HepG2 (cell line): Measurements from ENCODE around the gene METTL16. TPM values are rescaled to one million over a fixed set of nuclear protein-coding genes. Genes with fewer than 3 reads are reported as not detected.

Experiments
- ATAC-seq: fragments of 200-7000 bp; cut with Tn5 transposase; 3 replicates; pipeline ENCODE4 v1.9.1; 2020; ENCODE audit warnings: mild to moderate bottlenecking, moderate library complexity
- BruUV-seq: library from RNA; stranded (reverse); fragments of 400-500 nt; replicated peaks from 2 replicates; lab custom pipeline; 2021; lab: Mats Ljungman, UMichigan
- CTCF ChIA-PET: fragments of 300-600 bp; formaldehyde crosslinking; extraction: SDS; loops from one replicate; lab custom pipeline; 2021; ENCODE audit warnings: low total read pairs, inconsistent platforms, low intra/inter-chr PET ratio; lab: Yijun Ruan, JAX
- POLR2A ChIA-PET: fragments of 350-600 bp; sonication (Branson Sonifier 250); formaldehyde crosslinking; loops from one replicate; lab custom pipeline; 2020; ENCODE audit warnings: antibody characterized with exemption, inconsistent platforms; lab: Yijun Ruan, JAX
- DNase-seq: peaks from one replicate; pipeline ENCODE4 v3.0.0-alpha.2; 2015; ENCODE audit warnings: low spot score
- FAIRE-seq: peaks from 3 replicates; lab custom pipeline; 2011; peaks lifted over from hg19 to GRCh38; lab: Jason Lieb, UNC
- H2AFZ ChIP-seq: one replicate; pipeline ENCODE4 v1.6.1; 2011; ENCODE audit warnings: low read length, inconsistent platforms
- H3K27ac ChIP-seq: fragments of 300-600 bp; 3 replicates; pipeline ENCODE4 v1.8.0; 2011; ENCODE audit warnings: mixed run types, mild to moderate bottlenecking, mixed read lengths, low read length, inconsistent platforms; ENCODE audit not compliant: insufficient read depth; ENCODE audit errors: extremely low read length
- H3K27me3 ChIP-seq, 2 experiments: fragments of 200-600 bp in 1 of 2; 2 replicates in 1 of 2; 3 replicates in 1 of 2; pipeline versions ENCODE4 v1.6.0 to v1.8.0; 2011; ENCODE audit warnings: low read length in 2 of 2, mild to moderate bottlenecking in 2 of 2, moderate library complexity in 2 of 2, inconsistent platforms in 1 of 2; ENCODE audit not compliant: insufficient read depth in 2 of 2, control insufficient read depth in 1 of 2
- H3K36me3 ChIP-seq, 2 experiments: fragments of 200-600 bp in 1 of 2; replicated peaks in 1 of 2; 2 replicates in 1 of 2; 3 replicates in 1 of 2; pipeline versions ENCODE4 v1.5.1 to v1.8.0; 2011; ENCODE audit warnings: low read length in 2 of 2, inconsistent platforms in 1 of 2; ENCODE audit not compliant: insufficient read depth in 2 of 2, control insufficient read depth in 1 of 2
- H3K4me1 ChIP-seq: 2 replicates; pipeline ENCODE4 v1.5.1; 2012; ENCODE audit warnings: low read length, inconsistent platforms; ENCODE audit not compliant: insufficient read depth
- H3K4me2 ChIP-seq: 2 replicates; pipeline ENCODE4 v1.6.0; 2011; ENCODE audit warnings: low read depth, low read length, inconsistent platforms
- H3K4me3 ChIP-seq, 3 experiments: fragments of 200-600 bp in 1 of 3; sonication (generic), shearing (Covaris generic) in 1 of 3; replicated peaks in 1 of 3; 2 replicates each; pipeline ENCODE4 v1.5.1; 2011 to 2016; ENCODE audit warnings: low read length in 3 of 3, inconsistent platforms in 2 of 3, low read depth in 2 of 3, mild to moderate bottlenecking in 2 of 3, control low read depth in 1 of 3, mixed read lengths in 1 of 3; ENCODE audit not compliant: insufficient read depth in 1 of 3
- H3K79me2 ChIP-seq: one replicate; pipeline ENCODE4 v1.6.1; 2011; ENCODE audit warnings: low read length, inconsistent platforms; ENCODE audit not compliant: insufficient read depth
- H3K9ac ChIP-seq: 2 replicates; pipeline ENCODE4 v1.6.0; 2011; ENCODE audit warnings: mild to moderate bottlenecking, low read depth, low read length, inconsistent platforms; ENCODE audit not compliant: insufficient read depth
- H3K9me3 ChIP-seq: 2 replicates; pipeline ENCODE4 v1.5.1; 2012; ENCODE audit warnings: mild to moderate bottlenecking, low read length
- H4K20me1 ChIP-seq: 2 replicates; pipeline ENCODE4 v1.6.0; 2011; ENCODE audit warnings: inconsistent platforms, mild to moderate bottlenecking, low read length, moderate library complexity; ENCODE audit not compliant: insufficient read depth
- CREB3 ChIP-seq: sonication (generic); formaldehyde crosslinking; IDR thresholded peaks from 2 replicates; pipeline ENCODE4 v1.5.0; 2020; ENCODE audit warnings: missing genetic modification reagents
- PBX2 ChIP-seq: IDR thresholded peaks from 2 replicates; pipeline ENCODE4 v1.6.1; 2016; ENCODE audit warnings: control low read depth
- TCF7L2 ChIP-seq: IDR thresholded peaks from 2 replicates; pipeline ENCODE4 v1.6.1; 2011; ENCODE audit warnings: mild to moderate bottlenecking, low read depth, low read length, moderate library complexity
- ZNF124 ChIP-seq: sonication (generic); formaldehyde crosslinking; IDR thresholded peaks from 2 replicates; pipeline ENCODE4 v1.4.0; 2020; ENCODE audit warnings: missing genetic modification reagents
- ZNF530 ChIP-seq: sonication (generic); formaldehyde crosslinking; IDR thresholded peaks from 2 replicates; pipeline ENCODE4 v1.5.0; 2020; ENCODE audit warnings: low read depth, mild to moderate bottlenecking, missing genetic modification reagents
- ZNF552 ChIP-seq: sonication (generic); formaldehyde crosslinking; IDR thresholded peaks from 2 replicates; pipeline ENCODE4 v1.9.0; 2022; ENCODE audit warnings: missing genetic modification reagents, mild to moderate bottlenecking, borderline replicate concordance
- ZNF558 ChIP-seq: sonication (generic); formaldehyde crosslinking; IDR thresholded peaks from 2 replicates; pipeline ENCODE4 v1.9.0; 2022; ENCODE audit warnings: mild to moderate bottlenecking, missing genetic modification reagents, borderline replicate concordance
- ZNF567 ChIP-seq: sonication (generic); formaldehyde crosslinking; IDR thresholded peaks from 2 replicates; pipeline ENCODE4 v1.8.1; 2023; ENCODE audit warnings: mild to moderate bottlenecking, missing genetic modification reagents, borderline replicate concordance
- ZSCAN31 ChIP-seq: sonication (generic); formaldehyde crosslinking; IDR thresholded peaks from 2 replicates; pipeline ENCODE4 v1.5.0; 2020; ENCODE audit warnings: low read depth, mild to moderate bottlenecking, missing genetic modification reagents
- WGBS: methylation state at CpG from one replicate; pipeline ENCODE4 v1.1.6; 2017; ENCODE audit warnings: low lambda C conversion rate; 5-methylcytosine and 5-hydroxymethylcytosine counted together
- in situ Hi-C: cut with HindIII; loops from 2 replicates; pipeline ENCODE4 v1.10.0; 2017; ENCODE audit warnings: low pct_unique_long_range_greater_than_20kb; ENCODE audit not compliant: extremely low pct_ligation_motif_present
- intact Hi-C: fragments of 100-400 bp; cut with micrococcal nuclease; formaldehyde crosslinking; loops from one replicate; pipeline ENCODE4 v1.10.0; 2022; ENCODE audit not compliant: unreplicated experiment
- polyA plus RNA-seq, 8 experiments: library from polyadenylated mRNA; depleted of rRNA in 3 of 8; stranded (reverse) in 7 of 8; unstranded in 1 of 8; fragments of >200 nt; fragmentation: Illumina TruSeq in 4 of 8; extraction: Trizol in 4 of 8; gene quantifications; 2 replicates each; pipeline versions ENCODE4 v1.2.1 to v1.2.3, GENCODE V29; 2011 to 2016; ENCODE audit warnings: low read depth in 4 of 8, missing spikeins in 1 of 8, mixed read lengths in 1 of 8; ENCODE audit not compliant: insufficient read depth in 1 of 8
- total RNA-seq, 5 experiments: library from RNA; depleted of rRNA; stranded (reverse); fragments of >200 nt; fragmentation: Illumina TruSeq; extraction: Trizol; gene quantifications; 2 replicates each; pipeline ENCODE4 v1.2.3, GENCODE V29; 2016; ENCODE audit warnings: low read depth in 1 of 5
- TF ChIP-seq, protein P1 (sequence below): sonication (generic); formaldehyde crosslinking; IDR thresholded peaks from 2 replicates; pipeline ENCODE4 v1.9.0; 2021; ENCODE audit warnings: missing genetic modification reagents, borderline replicate concordance
- TF ChIP-seq, protein P2 (sequence below): sonication (generic); formaldehyde crosslinking; IDR thresholded peaks from 2 replicates; pipeline ENCODE4 v1.8.0; 2023; ENCODE audit warnings: mild to moderate bottlenecking, missing genetic modification reagents
- TF ChIP-seq, protein P3 (sequence below): sonication (generic); formaldehyde crosslinking; IDR thresholded peaks from 2 replicates; pipeline ENCODE4 v1.4.0; 2020; ENCODE audit warnings: missing genetic modification reagents

Gene METTL16
- total and polyA plus RNA-seq, 2 of the 13 experiments (the other 11 are each of a cell fraction or from before 2014, with no cell fraction given), result 11.6 to 18.5 TPM

DNA sequence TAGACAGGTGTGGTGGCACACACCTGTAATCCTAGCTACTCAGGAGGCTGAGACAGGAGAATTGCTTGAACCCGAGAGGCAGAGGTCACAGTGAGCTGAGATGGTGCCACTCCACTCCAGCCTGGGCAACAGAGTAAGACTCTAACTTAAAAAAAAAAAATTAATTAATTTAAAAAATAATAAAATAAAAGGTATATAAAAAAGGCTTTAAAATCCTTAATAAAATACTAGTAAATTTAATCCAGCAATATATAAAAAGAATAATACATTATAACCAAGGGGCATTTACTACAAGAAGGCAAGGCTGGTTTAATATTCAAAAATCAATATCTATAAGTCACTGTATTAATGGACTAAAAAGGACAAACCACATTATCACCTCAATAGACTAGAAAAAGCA is 66.0 kb downstream of the METTL16 start:
- Histone ChIP-seq H2AFZ (no peak overlapping the region), H3K9ac (no peak overlapping the region), H3K36me3 (peaks cover 0 to 7% of the 10 kb centered on the region in 2 experiments; a peak in 2 of 5 replicates), H3K4me3 (no peak overlapping the region), H3K4me2 (no peak overlapping the region), H4K20me1 (no peaks in the 10 kb centered on the region), H3K9me3 (no peaks in the 10 kb centered on the region), H3K79me2 (no peaks in the 10 kb centered on the region), H3K27me3 (no peaks in the 10 kb centered on the region), H3K4me1 (peaks cover 11% of the 10 kb centered on the region), H3K27ac (no peak overlapping the region)
- in situ Hi-C loops, result no loop called here
- ChIA-PET POLR2A (no interaction called here), CTCF (no interaction called here)
- no peak for ATAC-seq
- no TSS peak for BruUV-seq
- FAIRE-seq, result no peak
- WGBS, result 100% methylated on average over 1 of the region's 1 CpG
- DNase-seq, result no peak
- intact Hi-C loops, result no loop called here
- TF ChIP-seq, protein P1, sequence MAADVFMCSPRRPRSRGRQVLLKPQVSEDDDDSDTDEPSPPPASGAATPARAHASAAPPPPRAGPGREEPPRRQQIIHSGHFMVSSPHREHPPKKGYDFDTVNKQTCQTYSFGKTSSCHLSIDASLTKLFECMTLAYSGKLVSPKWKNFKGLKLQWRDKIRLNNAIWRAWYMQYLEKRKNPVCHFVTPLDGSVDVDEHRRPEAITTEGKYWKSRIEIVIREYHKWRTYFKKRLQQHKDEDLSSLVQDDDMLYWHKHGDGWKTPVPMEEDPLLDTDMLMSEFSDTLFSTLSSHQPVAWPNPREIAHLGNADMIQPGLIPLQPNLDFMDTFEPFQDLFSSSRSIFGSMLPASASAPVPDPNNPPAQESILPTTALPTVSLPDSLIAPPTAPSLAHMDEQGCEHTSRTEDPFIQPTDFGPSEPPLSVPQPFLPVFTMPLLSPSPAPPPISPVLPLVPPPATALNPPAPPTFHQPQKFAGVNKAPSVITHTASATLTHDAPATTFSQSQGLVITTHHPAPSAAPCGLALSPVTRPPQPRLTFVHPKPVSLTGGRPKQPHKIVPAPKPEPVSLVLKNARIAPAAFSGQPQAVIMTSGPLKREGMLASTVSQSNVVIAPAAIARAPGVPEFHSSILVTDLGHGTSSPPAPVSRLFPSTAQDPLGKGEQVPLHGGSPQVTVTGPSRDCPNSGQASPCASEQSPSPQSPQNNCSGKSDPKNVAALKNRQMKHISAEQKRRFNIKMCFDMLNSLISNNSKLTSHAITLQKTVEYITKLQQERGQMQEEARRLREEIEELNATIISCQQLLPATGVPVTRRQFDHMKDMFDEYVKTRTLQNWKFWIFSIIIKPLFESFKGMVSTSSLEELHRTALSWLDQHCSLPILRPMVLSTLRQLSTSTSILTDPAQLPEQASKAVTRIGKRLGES, result no peak
- no peak for TF ChIP-seq ZSCAN31 (CRISPR knock-in tag)
- TF ChIP-seq CREB3 (CRISPR knock-in tag), result no peak
- TF ChIP-seq, protein P2, sequence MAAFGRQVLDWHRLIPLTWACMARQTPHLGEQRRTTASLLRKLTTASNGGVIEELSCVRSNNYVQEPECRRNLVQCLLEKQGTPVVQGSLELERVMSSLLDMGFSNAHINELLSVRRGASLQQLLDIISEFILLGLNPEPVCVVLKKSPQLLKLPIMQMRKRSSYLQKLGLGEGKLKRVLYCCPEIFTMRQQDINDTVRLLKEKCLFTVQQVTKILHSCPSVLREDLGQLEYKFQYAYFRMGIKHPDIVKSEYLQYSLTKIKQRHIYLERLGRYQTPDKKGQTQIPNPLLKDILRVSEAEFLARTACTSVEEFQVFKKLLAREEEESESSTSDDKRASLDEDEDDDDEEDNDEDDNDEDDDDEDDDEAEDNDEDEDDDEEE (CRISPR knock-in tag), result no peak
- no peak for TF ChIP-seq TCF7L2
- no peak for TF ChIP-seq ZNF567 (CRISPR knock-in tag)
- TF ChIP-seq ZNF530 (CRISPR knock-in tag), result no peak
- TF ChIP-seq ZNF124 (CRISPR knock-in tag), result no peak
- no peak for TF ChIP-seq ZNF558 (CRISPR knock-in tag)
- TF ChIP-seq PBX2 (CRISPR knock-in tag), result no peak
- TF ChIP-seq, protein P3, sequence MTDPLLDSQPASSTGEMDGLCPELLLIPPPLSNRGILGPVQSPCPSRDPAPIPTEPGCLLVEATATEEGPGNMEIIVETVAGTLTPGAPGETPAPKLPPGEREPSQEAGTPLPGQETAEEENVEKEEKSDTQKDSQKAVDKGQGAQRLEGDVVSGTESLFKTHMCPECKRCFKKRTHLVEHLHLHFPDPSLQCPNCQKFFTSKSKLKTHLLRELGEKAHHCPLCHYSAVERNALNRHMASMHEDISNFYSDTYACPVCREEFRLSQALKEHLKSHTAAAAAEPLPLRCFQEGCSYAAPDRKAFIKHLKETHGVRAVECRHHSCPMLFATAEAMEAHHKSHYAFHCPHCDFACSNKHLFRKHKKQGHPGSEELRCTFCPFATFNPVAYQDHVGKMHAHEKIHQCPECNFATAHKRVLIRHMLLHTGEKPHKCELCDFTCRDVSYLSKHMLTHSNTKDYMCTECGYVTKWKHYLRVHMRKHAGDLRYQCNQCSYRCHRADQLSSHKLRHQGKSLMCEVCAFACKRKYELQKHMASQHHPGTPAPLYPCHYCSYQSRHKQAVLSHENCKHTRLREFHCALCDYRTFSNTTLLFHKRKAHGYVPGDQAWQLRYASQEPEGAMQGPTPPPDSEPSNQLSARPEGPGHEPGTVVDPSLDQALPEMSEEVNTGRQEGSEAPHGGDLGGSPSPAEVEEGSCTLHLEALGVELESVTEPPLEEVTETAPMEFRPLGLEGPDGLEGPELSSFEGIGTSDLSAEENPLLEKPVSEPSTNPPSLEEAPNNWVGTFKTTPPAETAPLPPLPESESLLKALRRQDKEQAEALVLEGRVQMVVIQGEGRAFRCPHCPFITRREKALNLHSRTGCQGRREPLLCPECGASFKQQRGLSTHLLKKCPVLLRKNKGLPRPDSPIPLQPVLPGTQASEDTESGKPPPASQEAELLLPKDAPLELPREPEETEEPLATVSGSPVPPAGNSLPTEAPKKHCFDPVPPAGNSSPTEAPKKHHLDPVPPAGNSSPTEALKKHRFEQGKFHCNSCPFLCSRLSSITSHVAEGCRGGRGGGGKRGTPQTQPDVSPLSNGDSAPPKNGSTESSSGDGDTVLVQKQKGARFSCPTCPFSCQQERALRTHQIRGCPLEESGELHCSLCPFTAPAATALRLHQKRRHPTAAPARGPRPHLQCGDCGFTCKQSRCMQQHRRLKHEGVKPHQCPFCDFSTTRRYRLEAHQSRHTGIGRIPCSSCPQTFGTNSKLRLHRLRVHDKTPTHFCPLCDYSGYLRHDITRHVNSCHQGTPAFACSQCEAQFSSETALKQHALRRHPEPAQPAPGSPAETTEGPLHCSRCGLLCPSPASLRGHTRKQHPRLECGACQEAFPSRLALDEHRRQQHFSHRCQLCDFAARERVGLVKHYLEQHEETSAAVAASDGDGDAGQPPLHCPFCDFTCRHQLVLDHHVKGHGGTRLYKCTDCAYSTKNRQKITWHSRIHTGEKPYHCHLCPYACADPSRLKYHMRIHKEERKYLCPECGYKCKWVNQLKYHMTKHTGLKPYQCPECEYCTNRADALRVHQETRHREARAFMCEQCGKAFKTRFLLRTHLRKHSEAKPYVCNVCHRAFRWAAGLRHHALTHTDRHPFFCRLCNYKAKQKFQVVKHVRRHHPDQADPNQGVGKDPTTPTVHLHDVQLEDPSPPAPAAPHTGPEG (CRISPR knock-in tag), result no peak
- TF ChIP-seq ZNF552 (CRISPR knock-in tag), result no peak
